ENCODE results near the gene MORN5. TPM values are rescaled to one million over a fixed set of nuclear protein-coding genes. Genes with fewer than 3 reads are reported as not detected.

The MORN5 gene
- polyA plus RNA-seq, 1 donor from 2014 or later = not detected

- H4K20me1 ChIP-seq (ENCODE audit: insufficient read depth) = no peaks in the 10 kb centered on the region
- H3K9me2 ChIP-seq (ENCODE audit: insufficient read depth, low read length) = no peaks in the 10 kb centered on the region
- H3K9me3 ChIP-seq (ENCODE audit: low read length) = no peaks in the 10 kb centered on the region
- H3F3A ChIP-seq (ENCODE audit: insufficient read depth, low read length, poor library complexity, severe bottlenecking) = no peaks in the 10 kb centered on the region
- H3K27ac ChIP-seq (ENCODE audit: low read length) = no peak overlapping the region
- H3K79me2 ChIP-seq (replicated peaks; ENCODE audit: insufficient read depth, low read length) = no peaks in the 10 kb centered on the region
- no peak overlapping the region for H3K9ac ChIP-seq (ENCODE audit: low read length)
- H3K4me3 ChIP-seq (ENCODE audit: low read length) = no peak overlapping the region
- H3K27me3 ChIP-seq (ENCODE audit: insufficient read depth, low read depth, low read length) = peaks cover 19% of the 10 kb centered on the region
- H3K4me2 ChIP-seq (ENCODE audit: low read length) = no peak overlapping the region
- no peaks in the 10 kb centered on the region for H3K36me3 ChIP-seq (ENCODE audit: insufficient read depth, low read length)
- no peak for TF ChIP-seq RAD21 (conservative IDR thresholded peaks at IDR 0.05)
- no peak for TF ChIP-seq MXI1 (conservative IDR thresholded peaks at IDR 0.05; ENCODE audit: poor library complexity, severe bottlenecking)
- no peak for TF ChIP-seq EP300 (conservative IDR thresholded peaks at IDR 0.05; ENCODE audit: poor library complexity, severe bottlenecking)
- TF ChIP-seq CTCF (IDR thresholded peaks at IDR 0.05; ENCODE audit: poor library complexity, severe bottlenecking) = no peak
- no peak for TF ChIP-seq REST (IDR thresholded peaks at IDR 0.05; ENCODE audit: borderline replicate concordance)
- no peak for TF ChIP-seq TAF1 (IDR thresholded peaks at IDR 0.05; ENCODE audit: low read depth)
- no peak for TF ChIP-seq EZH2 (IDR thresholded peaks at IDR 0.05; ENCODE audit: borderline replicate concordance, insufficient read depth, low read length, poor library complexity, severe bottlenecking)
- TF ChIP-seq POLR2AphosphoS5 (IDR thresholded peaks at IDR 0.05) = no peak
- TF ChIP-seq SMC3 (conservative IDR thresholded peaks at IDR 0.05; ENCODE audit: poor library complexity) = no peak
- H2AFZ ChIP-seq (ENCODE audit: low read depth, low read length) = no peak overlapping the region
Measured at GRCh38 chr9:122206118-122207046, 46.7 kb downstream of the MORN5 start.

GRCh38 chr9:122207096-122207495 lies 47.4 kb downstream of the MORN5 start:
- Histone ChIP-seq H3K4me2 (ENCODE audit: low read length) (no peak overlapping the region), H3K36me3 (ENCODE audit: insufficient read depth, low read length) (no peaks in the 10 kb centered on the region), H3K27me3 (ENCODE audit: insufficient read depth, low read depth, low read length) (peaks cover 26% of the 10 kb centered on the region), H3K79me2 (replicated peaks; ENCODE audit: insufficient read depth, low read length) (no peaks in the 10 kb centered on the region), H3K4me3 (ENCODE audit: low read length) (no peak overlapping the region), H2AFZ (ENCODE audit: low read depth, low read length) (no peak overlapping the region), H3K9me3 (ENCODE audit: low read length) (no peaks in the 10 kb centered on the region), H3K9me2 (ENCODE audit: insufficient read depth, low read length) (no peaks in the 10 kb centered on the region), H3K9ac (ENCODE audit: low read length) (no peak overlapping the region), H4K20me1 (ENCODE audit: insufficient read depth) (no peaks in the 10 kb centered on the region), H3F3A (ENCODE audit: insufficient read depth, low read length, poor library complexity, severe bottlenecking) (no peaks in the 10 kb centered on the region), H3K27ac (ENCODE audit: low read length) (no peak overlapping the region)
- TF ChIP-seq EP300 (conservative IDR thresholded peaks at IDR 0.05; ENCODE audit: poor library complexity, severe bottlenecking) (no peak), POLR2AphosphoS5 (IDR thresholded peaks at IDR 0.05) (no peak), EZH2 (IDR thresholded peaks at IDR 0.05; ENCODE audit: borderline replicate concordance, insufficient read depth, low read length, poor library complexity, severe bottlenecking) (no peak), REST (IDR thresholded peaks at IDR 0.05; ENCODE audit: borderline replicate concordance) (no peak), TAF1 (IDR thresholded peaks at IDR 0.05; ENCODE audit: low read depth) (no peak), CTCF (IDR thresholded peaks at IDR 0.05; ENCODE audit: poor library complexity, severe bottlenecking) (no peak), SMC3 (conservative IDR thresholded peaks at IDR 0.05; ENCODE audit: poor library complexity) (no peak), RAD21 (conservative IDR thresholded peaks at IDR 0.05) (no peak), MXI1 (conservative IDR thresholded peaks at IDR 0.05; ENCODE audit: poor library complexity, severe bottlenecking) (no peak)

Data from neural cell (in vitro differentiated cells).